ENCODE data around the gene ANO2. TPM values are rescaled to one million over a fixed set of nuclear protein-coding genes. Genes with fewer than 3 reads are reported as not detected.

The ANO2 gene
- total RNA-seq, 1 donor from 2014 or later: 1.9 TPM

DNA sequence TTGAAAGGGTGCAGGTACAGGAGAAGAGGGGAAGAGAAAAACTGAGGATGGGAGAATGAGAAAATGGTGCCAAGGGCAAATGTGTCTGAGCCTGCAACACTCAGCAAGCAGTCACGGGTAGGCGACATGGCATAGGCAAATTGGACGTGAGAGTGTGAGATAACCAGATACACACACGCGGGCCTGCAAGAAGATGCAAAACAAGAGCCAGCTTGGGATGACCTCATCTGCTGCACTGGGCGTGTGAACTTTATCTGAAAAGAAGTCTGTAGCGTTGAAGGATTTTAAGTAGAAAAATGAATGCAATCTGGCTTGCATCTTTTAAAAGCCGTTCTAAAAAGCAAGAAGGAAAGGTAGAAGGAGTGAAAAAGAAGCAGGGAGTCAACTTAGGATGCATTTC, 352.7 kb downstream of the ANO2 start:
- H3K27ac Mint-ChIP-seq (ENCODE audit: unreplicated experiment): no peak overlapping the region
- no peaks in the 10 kb centered on the region for H3K36me3 Mint-ChIP-seq (ENCODE audit: low read depth)
- no peaks in the 10 kb centered on the region for H3K9me3 Mint-ChIP-seq
- DNase-seq (ENCODE audit: low read depth, low spot score): no peak
- no peak overlapping the region for H3K4me3 Mint-ChIP-seq
- peaks cover 11% of the 10 kb centered on the region for H3K4me1 Mint-ChIP-seq
- TF ChIP-seq, protein P1, sequence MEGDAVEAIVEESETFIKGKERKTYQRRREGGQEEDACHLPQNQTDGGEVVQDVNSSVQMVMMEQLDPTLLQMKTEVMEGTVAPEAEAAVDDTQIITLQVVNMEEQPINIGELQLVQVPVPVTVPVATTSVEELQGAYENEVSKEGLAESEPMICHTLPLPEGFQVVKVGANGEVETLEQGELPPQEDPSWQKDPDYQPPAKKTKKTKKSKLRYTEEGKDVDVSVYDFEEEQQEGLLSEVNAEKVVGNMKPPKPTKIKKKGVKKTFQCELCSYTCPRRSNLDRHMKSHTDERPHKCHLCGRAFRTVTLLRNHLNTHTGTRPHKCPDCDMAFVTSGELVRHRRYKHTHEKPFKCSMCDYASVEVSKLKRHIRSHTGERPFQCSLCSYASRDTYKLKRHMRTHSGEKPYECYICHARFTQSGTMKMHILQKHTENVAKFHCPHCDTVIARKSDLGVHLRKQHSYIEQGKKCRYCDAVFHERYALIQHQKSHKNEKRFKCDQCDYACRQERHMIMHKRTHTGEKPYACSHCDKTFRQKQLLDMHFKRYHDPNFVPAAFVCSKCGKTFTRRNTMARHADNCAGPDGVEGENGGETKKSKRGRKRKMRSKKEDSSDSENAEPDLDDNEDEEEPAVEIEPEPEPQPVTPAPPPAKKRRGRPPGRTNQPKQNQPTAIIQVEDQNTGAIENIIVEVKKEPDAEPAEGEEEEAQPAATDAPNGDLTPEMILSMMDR (conservative IDR thresholded peaks at IDR 0.05): no peak
- H3K27me3 Mint-ChIP-seq (ENCODE audit: low read depth): no peaks in the 10 kb centered on the region

DNA sequence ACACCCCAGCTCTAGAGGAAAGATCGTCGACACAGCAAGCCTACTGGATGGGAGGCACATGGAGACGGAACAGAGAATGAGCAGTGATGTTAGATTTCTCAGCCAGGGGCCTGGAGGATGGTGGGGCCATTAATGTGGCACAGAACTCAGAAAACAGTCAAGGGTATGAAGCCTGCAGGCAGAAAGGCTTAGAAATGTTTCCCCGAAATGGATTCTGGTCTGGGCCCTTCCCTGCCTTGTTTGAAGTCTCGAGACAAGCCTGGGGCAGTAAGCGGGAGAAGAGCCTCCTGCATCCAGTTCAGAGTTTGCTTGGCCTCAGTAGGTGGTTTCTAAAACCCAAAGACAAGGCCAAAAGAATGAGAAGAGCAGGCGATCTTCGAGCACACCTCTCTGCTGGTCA, 354.7 kb downstream of the ANO2 start:
- Mint-ChIP-seq H3K27me3 (ENCODE audit: low read depth) (no peaks in the 10 kb centered on the region), H3K36me3 (ENCODE audit: low read depth) (no peaks in the 10 kb centered on the region), H3K9me3 (no peaks in the 10 kb centered on the region), H3K27ac (ENCODE audit: unreplicated experiment) (no peak overlapping the region), H3K4me3 (no peak overlapping the region), H3K4me1 (peaks cover 11% of the 10 kb centered on the region)
- DNase-seq (ENCODE audit: low read depth, low spot score): no peak
- TF ChIP-seq, protein P1 (conservative IDR thresholded peaks at IDR 0.05): no peak

DNA sequence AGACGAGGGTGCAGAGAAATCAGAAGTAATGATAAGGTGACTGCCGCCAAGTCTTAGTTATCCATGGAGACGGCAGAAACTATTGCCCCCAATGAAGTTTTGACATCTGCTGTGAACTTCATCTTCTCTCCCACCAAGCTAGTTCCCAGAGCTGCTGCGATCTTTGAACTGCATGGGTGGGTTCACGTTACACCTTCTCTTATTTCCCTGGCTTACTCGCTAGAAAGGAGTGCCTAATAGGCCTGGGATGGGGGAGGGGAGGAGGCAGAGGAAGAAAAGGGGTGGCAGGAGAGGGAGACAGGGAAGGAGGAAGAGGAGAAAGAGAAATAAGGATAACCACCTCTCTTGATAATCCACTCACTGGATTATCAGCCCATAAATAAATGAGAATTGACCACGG, 356.0 kb downstream of the ANO2 start:
- no peaks in the 10 kb centered on the region for H3K9me3 Mint-ChIP-seq
- H3K36me3 Mint-ChIP-seq (ENCODE audit: low read depth): no peaks in the 10 kb centered on the region
- H3K4me1 Mint-ChIP-seq: peaks cover 11% of the 10 kb centered on the region
- no peak overlapping the region for H3K4me3 Mint-ChIP-seq
- H3K27ac Mint-ChIP-seq (ENCODE audit: unreplicated experiment): no peak overlapping the region
- no peaks in the 10 kb centered on the region for H3K27me3 Mint-ChIP-seq (ENCODE audit: low read depth)
- TF ChIP-seq, protein P1 (conservative IDR thresholded peaks at IDR 0.05): no peak
- DNase-seq (ENCODE audit: low read depth, low spot score): no peak

DNA sequence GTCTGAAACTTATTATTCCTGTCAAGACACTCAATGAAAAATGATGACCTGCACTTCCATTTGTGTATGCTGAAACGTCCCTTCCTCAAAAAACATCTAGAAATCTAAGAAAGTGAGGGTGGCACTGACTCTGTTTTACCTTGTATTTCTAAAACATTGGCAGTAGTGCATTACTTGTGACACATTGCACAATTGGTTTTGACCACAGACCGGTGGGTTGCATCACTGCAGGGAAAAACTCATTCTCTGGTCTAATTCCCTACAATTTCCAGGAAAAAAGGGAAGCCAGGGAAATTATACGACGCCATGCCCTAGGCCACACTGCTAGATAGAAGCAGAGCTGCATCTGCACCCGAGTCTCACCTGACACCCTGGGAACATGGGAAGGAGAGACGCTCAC, 356.5 kb downstream of the ANO2 start:
- Mint-ChIP-seq H3K4me3 (no peak overlapping the region), H3K27me3 (ENCODE audit: low read depth) (no peaks in the 10 kb centered on the region), H3K36me3 (ENCODE audit: low read depth) (no peaks in the 10 kb centered on the region), H3K27ac (ENCODE audit: unreplicated experiment) (no peak overlapping the region), H3K4me1 (peaks cover 11% of the 10 kb centered on the region), H3K9me3 (no peaks in the 10 kb centered on the region)
- no peak for DNase-seq (ENCODE audit: low read depth, low spot score)
- TF ChIP-seq, protein P1 (conservative IDR thresholded peaks at IDR 0.05): no peak

DNA sequence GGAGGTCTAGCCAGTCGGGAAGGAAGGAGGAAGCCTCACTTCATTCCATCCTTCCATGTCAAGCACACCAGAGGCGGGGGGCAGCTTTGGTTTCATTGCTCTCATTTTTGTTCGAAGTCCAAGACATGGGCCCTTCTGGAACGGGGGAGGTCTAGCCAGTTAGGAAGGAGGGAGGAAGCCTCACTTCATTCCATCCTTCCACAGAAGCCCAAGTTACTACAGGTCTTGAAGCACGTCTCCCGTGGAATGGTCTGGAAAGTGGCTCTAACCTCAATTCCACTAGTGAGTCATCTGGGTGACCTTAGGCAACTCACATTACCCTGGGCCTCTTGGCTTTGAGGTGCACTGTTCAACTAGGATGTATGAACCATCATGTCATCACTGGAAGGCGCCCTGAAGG, 356.9 kb downstream of the ANO2 start:
- no peaks in the 10 kb centered on the region for H3K36me3 Mint-ChIP-seq (ENCODE audit: low read depth)
- peak overlapping the region; percentile 36 for H3K27ac Mint-ChIP-seq (ENCODE audit: unreplicated experiment)
- TF ChIP-seq, protein P1 (conservative IDR thresholded peaks at IDR 0.05): no peak
- no peak overlapping the region for H3K4me3 Mint-ChIP-seq
- DNase-seq (ENCODE audit: low read depth, low spot score): no peak
- H3K27me3 Mint-ChIP-seq (ENCODE audit: low read depth): no peaks in the 10 kb centered on the region
- no peaks in the 10 kb centered on the region for H3K9me3 Mint-ChIP-seq
- peaks cover 10% of the 10 kb centered on the region for H3K4me1 Mint-ChIP-seq

DNA sequence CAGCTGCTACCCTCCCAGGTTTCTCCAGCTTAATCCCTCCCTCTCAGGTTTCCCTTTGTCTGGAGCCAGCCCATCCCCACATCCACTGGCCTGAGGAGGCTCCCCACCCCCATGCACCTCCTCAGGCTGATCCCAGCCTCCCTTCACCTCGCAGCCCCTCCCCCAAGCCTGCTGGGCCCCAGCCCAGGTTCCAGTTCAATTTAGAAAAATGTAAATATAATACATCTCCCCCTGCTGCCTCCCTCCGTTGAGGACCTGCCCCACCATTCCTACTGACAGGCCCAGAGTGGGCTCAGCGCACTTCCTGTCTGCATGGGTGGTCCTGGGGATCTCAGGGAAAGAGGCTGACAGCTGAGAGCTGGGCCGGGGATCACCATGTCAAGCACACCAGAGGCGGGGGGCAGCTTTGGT, 357.3 kb downstream of the ANO2 start:
- Mint-ChIP-seq H3K36me3 (ENCODE audit: low read depth) (no peaks in the 10 kb centered on the region), H3K4me3 (no peak overlapping the region), H3K27me3 (ENCODE audit: low read depth) (no peaks in the 10 kb centered on the region), H3K27ac (ENCODE audit: unreplicated experiment) (peak overlapping the region; percentile 36), H3K4me1 (peaks cover 7% of the 10 kb centered on the region), H3K9me3 (no peaks in the 10 kb centered on the region)
- TF ChIP-seq, protein P1 (conservative IDR thresholded peaks at IDR 0.05): no peak
- no peak for DNase-seq (ENCODE audit: low read depth, low spot score)

All from neural crest cell (in vitro differentiated cells).